AG09319 (cell line): ENCODE data around the gene ABCB10.

Source experiments
- DNase-seq: peaks from one replicate; pipeline ENCODE4 v3.0.0-alpha.2; 2010; ENCODE audit warnings: low read depth; ENCODE audit errors: extremely low read depth
- CTCF ChIP-seq: IDR thresholded peaks from 2 replicates; pipeline ENCODE4 v1.5.1; 2011; ENCODE audit warnings: low read depth, mild to moderate bottlenecking, inconsistent platforms, low read length, moderate library complexity

ABCB10 gene

GRCh38 chr1:229557913-229558414 is 543 bp downstream of the ABCB10 start:
- TF ChIP-seq CTCF: no peak; the same call in none of the 2 replicates
- no peak for DNase-seq

GRCh38 chr1:229557200-229557850 is 1.2 kb downstream of the ABCB10 start:
- no peak for TF ChIP-seq CTCF
- no peak for DNase-seq

GRCh38 chr1:229554886-229555621 is 3.5 kb downstream of the ABCB10 start:
- TF ChIP-seq CTCF: no peak
- DNase-seq: no peak

DNA sequence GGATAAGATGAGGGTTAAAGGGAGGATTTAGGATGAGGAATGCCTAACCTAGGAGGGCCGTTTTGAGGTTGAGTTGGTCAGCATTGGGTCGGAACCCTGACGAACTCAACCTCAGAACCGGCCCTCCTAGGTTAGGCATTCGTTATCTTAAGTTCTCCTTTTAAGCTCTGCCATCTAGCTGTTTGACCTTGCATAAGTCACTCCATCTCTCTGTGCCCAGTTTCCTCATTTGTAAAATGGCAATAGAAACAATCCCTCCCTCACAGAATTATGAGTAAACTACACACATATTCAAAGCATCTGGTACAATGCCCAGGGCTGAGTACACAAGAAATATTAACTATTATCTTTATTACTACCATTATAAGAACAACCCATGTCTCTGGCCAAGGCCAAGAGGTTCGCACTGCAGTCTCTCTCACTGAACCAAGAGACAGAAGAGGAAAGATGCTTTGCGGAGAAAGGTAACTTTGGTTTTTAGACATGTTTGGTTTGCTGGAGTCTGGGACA is 4.8 kb downstream of the ABCB10 start:
- no peak for DNase-seq
- no peak for TF ChIP-seq CTCF

GRCh38 chr1:229552732-229553131 is 5.8 kb downstream of the ABCB10 start:
- no peak for TF ChIP-seq CTCF

GRCh38 chr1:229550812-229551567 is 7.5 kb downstream of the ABCB10 start:
- TF ChIP-seq CTCF: no peak
- no peak for DNase-seq

More at GRCh38 chr1:229552732-229553131, 5.8 kb downstream of the ABCB10 start:
- no peak for DNase-seq
